GM12891 (cell line): Measurements from ENCODE around the gene NADK.

Source experiments
- DNase-seq: peaks from one replicate; pipeline ENCODE4 v3.0.0; 2011; ENCODE audit warnings: low spot score; ENCODE audit not compliant: insufficient read length
- FAIRE-seq: peaks from 2 replicates; lab custom pipeline; 2011; peaks lifted over from hg19 to GRCh38; lab: Jason Lieb, UNC
- PAX5 ChIP-seq: IDR thresholded peaks from 2 replicates; pipeline ENCODE4 v1.6.1; 2011; ENCODE audit warnings: low read length, moderate library complexity, mild to moderate bottlenecking; ENCODE audit not compliant: insufficient read depth, severe bottlenecking
- POLR2A ChIP-seq: IDR thresholded peaks from 2 replicates; pipeline ENCODE4 v1.6.1; 2011; ENCODE audit warnings: low read depth, low read length, control low read depth
- POLR2AphosphoS5 ChIP-seq: IDR thresholded peaks from 2 replicates; pipeline ENCODE4 v1.6.1; 2011; ENCODE audit warnings: low read depth, low read length, control low read depth
- POU2F2 ChIP-seq: IDR thresholded peaks from 2 replicates; pipeline ENCODE4 v1.6.1; 2011; ENCODE audit warnings: low read depth, mild to moderate bottlenecking, control low read depth, low read length, moderate library complexity
- SPI1 ChIP-seq: IDR thresholded peaks from 2 replicates; pipeline ENCODE4 v1.6.1; 2011; ENCODE audit warnings: low read depth, low read length, control low read depth
- TAF1 ChIP-seq: IDR thresholded peaks from 2 replicates; pipeline ENCODE4 v1.6.1; 2011; ENCODE audit warnings: low read depth, low read length, control low read depth

NADK gene

DNA sequence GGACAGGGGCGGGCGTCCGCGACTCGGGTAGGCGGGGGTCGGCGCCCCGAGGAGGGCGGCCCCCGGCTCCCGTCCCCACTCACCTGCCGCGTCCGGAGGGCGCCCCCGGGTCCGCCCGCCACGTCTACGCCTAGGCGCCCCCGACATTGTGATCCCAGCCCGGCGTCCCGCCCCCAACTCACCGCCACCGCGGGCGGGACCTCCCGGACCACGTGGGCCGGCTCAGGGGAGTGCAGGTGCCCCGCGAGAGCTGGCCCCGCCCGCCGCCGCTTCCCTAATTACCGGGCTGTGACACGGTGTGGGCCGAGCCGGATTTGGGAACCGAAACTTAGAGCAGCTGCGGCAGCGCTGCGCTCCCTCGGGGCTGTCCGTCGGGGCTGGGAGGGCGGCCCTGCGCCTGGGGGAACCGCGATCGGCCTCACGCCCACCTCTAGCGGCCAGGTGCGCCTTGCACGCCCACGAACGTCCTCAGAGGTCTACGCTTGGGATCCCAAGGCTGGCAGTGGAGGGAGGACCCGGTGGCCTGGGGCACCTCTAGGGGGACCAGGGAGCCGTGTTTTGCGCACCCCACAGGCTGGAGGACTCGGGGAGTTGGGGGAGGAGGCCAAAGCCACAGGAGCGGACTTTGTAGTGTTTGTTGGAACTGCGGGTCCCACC, 521 bp upstream of the NADK start:
- TF ChIP-seq SPI1: peak; percentile 92
- 0 out of 2 replicates have a peak, but pooled peaks have one; percentile 29 for TF ChIP-seq TAF1
- no peak for TF ChIP-seq POLR2AphosphoS5
- peak; percentile 20 for TF ChIP-seq PAX5
- peak; percentile 37; the same call in 1 of the 2 replicates for TF ChIP-seq POU2F2
- TF ChIP-seq POLR2A: no peak
- FAIRE-seq: peak; percentile 97

DNA sequence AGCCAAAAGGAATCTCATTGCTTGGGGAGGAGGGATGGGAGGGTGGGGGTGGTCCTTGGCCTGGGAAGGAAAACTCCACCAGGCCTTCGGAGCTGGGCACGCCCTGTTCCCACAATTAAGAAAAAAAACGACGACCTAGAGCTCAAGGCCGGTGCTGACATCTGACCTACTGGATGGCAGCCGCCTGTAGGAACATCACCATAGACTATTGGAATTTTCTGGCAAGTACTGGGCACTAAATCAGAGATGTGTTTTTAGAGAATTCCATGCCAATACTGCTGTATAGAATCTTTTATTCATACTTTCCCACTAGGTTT, 729 bp downstream of the NADK start:
- TF ChIP-seq POLR2AphosphoS5 (no peak), POLR2A (no peak), POU2F2 (no peak), SPI1 (no peak), TAF1 (no peak), PAX5 (no peak)
- FAIRE-seq: no peak
- DNase-seq: no peak

More for the DNA sequence above, 521 bp upstream of the NADK start:
- DNase-seq: peak; percentile 89

DNA sequence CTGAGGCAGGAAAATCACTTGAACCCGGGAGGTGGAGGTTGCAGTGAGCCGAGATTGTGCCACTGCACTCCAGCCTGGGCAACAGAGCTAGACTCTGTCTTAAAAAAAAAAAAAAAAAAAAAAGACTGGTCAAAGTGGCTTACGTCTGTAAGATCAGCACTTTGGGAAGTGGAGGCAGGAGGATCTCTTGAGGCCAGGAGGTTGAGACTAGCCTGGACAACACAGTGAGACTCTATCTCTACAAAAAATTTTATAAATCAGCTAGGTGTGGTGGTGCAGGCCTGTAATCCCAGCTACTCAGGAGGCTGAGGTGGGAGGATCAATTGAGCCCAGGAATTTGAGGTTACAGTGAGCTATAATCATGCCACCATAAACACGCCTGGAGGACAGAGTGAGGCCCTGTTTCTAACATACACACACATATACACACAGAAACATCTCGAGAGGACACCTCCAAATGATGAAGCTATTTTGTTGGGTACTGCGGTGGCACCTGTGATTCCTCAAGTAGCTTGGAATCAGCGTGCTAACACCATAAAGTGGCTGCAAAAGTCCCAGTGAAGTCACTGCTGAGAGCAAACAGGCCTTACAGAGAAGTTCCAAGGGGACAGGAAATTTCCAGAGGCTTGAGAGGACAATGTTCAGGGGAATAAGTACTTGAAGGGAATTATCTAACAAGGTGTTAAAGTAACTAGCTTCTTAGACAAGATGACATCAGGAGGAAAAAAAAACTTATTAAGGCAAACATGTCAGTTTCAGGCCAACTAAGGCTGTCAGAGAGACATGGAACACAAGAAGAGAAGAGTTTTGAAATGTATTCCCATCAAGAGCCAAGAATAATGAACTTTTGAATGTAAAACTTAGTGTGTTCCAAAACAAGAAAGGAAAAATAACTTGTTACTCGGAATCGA, 1.3 kb downstream of the NADK start:
- DNase-seq (no peak), FAIRE-seq (peak; percentile 72)
- TF ChIP-seq POLR2A: no peak
- TF ChIP-seq SPI1: no peak
- no peak for TF ChIP-seq POU2F2
- TF ChIP-seq POLR2AphosphoS5: no peak
- TF ChIP-seq PAX5: no peak
- no peak for TF ChIP-seq TAF1

DNA sequence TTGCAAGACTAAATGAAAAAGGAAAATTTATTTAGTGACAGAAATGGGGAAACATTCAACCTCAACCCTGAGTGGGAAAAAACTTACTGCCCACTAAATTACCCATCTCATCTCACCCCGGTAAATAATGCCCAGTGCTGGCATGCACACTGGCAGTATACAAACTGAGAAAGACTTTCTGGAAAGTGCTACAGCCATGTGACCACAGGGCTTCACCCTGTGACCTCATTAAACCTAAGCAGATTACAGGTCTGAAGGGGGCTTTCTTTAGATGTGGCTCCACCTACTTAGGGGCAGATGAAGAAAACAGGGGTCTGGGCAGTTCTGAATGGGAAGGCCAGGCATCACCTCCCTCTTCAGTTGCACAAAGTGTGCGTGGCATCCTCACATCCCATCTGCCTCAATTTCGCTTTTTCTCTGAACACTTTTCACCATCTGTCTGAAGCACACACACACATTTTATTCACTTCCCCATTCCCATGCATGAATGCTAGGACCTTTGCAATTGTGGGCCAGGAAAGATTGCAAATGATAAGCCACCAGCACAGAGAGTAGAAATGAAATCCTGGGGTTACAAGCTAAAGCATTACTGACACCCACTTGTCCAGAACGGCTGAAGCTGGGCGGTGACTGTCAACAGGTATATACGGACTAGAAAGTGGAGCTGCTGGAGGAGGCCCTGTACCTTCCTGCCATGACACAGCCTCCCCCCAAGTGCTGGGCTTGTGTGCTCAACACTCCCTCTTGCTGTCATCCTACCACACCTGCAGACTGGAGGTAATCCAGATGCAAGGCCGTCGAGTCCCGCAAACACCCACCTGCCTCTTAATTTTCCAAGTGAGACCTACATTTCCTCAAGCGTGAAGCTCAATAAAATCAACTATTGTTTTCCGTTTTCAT, 2.7 kb downstream of the NADK start:
- peak; percentile 88 for TF ChIP-seq SPI1
- no peak for TF ChIP-seq PAX5
- FAIRE-seq: peak; percentile 88
- DNase-seq: no peak

DNA sequence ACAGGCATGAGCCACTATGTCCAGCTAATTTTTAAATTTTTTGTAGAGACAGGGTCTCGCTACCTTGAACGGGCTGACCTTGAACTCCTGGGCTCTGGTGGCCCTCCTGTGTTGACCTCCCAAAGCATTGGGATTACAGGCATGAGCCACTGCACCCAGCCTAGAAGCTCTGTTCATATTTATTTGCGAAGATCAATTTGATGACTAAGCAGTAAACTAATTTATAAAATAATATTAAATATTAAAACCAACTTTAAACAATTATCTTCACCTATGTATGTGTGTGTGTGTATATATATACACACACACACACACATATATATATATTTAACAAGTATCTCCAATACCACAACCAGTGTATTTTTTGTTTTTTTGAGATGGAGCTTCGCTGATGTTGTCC, 4.4 kb downstream of the NADK start:
- FAIRE-seq (no peak), DNase-seq (no peak)
- no peak for TF ChIP-seq SPI1
- no peak for TF ChIP-seq POLR2A

DNA sequence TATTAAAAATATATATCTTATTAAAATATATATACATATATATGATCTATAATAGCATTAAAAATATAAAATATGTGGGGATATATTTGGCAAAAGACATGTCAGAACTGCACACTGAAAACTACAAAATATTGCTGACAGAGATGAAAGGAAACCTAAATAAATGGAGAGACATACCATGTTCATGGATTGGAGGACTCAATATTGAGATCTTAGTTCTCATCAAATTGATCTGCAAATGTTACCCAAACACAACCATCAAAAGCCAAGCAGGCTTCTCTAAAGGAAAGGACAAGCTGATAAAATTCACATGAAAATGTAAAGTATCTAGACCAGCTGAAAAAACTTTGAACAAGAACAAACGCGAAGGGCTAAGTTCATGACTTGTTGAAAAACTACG, 7.2 kb downstream of the NADK start:
- no peak for TF ChIP-seq POLR2AphosphoS5
- no peak for TF ChIP-seq TAF1
- TF ChIP-seq POLR2A: no peak
- no peak for TF ChIP-seq POU2F2
- no peak for TF ChIP-seq PAX5
- no peak for TF ChIP-seq SPI1
- FAIRE-seq (no peak), DNase-seq (no peak)

DNA sequence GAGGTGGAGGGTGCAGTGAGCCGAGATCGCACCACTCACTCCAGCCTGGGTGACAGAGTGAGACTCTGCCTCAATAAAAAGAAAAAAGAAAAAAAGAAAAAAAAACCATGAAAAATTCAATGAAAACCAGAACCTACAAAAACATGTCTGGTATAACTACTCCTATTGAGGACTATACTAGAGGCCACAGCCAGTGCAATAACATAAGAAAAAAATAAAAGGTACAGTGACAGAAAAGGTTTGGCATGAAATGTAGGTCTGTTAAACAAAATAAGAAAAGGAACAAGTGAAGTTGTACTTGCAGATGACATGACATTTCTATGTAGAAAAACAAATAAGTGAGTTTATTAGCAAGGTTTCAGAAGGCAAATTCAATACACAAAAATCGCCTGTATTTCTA, 8.2 kb downstream of the NADK start:
- FAIRE-seq: no peak
- no peak for DNase-seq
- TF ChIP-seq PAX5: no peak
- no peak for TF ChIP-seq POU2F2
- no peak for TF ChIP-seq POLR2A
- TF ChIP-seq TAF1: no peak
- TF ChIP-seq SPI1: no peak
- no peak for TF ChIP-seq POLR2AphosphoS5

DNA sequence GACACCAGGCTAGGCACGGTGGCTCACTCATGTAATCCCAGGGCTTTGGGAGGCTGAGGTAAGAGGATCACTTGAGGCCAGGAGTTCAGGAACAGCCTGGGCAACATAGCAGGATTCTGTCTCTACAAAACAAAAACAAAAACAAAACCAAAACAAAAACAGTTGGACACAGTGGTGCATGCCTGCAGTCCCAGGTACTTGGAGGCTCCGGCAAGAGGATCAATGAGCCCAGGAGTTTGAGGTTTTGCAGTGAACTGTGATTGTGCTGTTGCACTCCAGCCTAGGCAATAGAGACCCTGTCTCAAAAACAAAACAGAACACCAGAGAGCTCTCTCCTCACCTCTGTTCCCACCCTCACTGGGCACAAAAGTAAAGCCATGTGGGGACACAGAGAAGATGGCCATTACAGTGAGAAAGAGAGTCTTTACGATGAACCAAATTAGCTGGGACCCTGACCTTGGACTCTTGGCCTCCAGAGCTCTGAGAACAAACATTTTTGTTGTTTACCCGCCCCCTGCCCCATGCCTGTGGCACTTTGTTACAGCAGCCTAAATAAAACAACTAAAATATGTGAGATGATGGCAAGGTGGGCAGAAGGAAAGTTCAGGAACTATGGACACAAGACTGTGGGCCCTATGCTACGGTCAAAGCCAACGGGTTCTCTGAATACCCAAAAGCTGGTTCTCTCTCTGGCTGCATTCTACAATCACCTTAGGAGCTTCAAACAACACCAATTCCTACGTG, 9.8 kb downstream of the NADK start:
- DNase-seq (no peak), FAIRE-seq (no peak)
- no peak for TF ChIP-seq SPI1
- no peak for TF ChIP-seq POLR2A

DNA sequence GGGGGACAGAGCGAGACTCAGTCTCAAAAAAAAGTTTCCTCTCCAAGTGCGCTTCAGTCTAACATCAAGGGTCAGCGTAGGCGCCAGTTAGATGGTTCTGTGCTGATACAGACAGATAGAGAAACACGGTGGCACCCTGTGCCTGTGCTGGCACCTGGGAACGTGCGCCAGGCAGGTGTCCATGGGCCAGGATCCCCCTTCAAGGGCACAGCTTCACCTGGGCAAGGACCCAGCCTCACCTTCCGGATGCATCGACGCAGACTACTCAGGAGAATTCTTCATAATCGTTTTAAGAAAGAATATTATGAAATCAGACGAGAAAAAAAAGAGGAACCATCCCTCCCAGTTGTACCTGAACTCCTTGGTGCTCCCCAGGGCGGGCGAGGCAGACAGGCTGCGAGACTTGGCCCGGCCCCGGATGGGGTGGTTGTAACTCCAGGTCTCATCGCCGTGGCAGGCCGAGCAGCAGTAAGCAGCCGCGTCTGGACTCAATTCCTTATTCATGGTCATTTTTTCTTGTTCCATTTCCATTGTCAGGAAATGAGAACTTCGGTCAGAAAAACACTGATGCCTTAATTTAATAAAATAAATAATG, 13.3 kb downstream of the NADK start:
- DNase-seq (no peak), FAIRE-seq (no peak)
- TF ChIP-seq POU2F2 (no peak), POLR2A (no peak), POLR2AphosphoS5 (no peak), PAX5 (no peak), SPI1 (no peak), TAF1 (no peak)
